A673 (cell line): ENCODE measurements around the gene FGF16.

Experiments
- EZH2 ChIP-seq: fragments of 200-600 bp; sonication (generic); IDR thresholded peaks from 2 replicates; pipeline ENCODE4 v1.6.1; 2017; ENCODE audit warnings: borderline replicate concordance, low read depth, mild to moderate bottlenecking, mixed read lengths, antibody characterized with exemption, low read length; ENCODE audit not compliant: poor library complexity, severe bottlenecking
- TF ChIP-seq, protein P1 (sequence below): fragments of 300-800, 200-600 bp; sonication (generic); conservative IDR thresholded peaks from 2 replicates; pipeline ENCODE4 v1.5.1; 2017; ENCODE audit warnings: low read depth, mild to moderate bottlenecking, antibody characterized with exemption, low read length, moderate library complexity, mixed read lengths

DNA sequence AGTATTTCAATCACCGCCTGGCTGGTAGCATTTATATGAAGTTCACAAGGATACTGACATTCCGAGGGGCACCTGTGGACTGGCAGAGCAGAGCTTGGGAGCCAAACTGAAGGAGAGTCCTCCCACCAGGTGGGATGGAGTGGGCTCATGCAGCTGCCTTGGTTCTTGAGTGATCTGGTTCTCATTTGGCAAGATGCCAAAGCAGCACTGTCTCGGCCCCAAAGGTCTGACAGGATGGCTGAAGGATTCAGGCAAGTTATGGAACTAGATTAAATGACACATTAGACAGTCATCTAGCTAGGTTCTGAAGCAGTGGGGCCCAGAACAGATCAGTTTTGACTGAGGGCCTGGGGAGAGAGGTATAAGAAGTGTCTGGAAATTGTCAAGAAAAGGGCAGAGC is 3.2 kb downstream of the FGF16 start:
- TF ChIP-seq, protein P1, sequence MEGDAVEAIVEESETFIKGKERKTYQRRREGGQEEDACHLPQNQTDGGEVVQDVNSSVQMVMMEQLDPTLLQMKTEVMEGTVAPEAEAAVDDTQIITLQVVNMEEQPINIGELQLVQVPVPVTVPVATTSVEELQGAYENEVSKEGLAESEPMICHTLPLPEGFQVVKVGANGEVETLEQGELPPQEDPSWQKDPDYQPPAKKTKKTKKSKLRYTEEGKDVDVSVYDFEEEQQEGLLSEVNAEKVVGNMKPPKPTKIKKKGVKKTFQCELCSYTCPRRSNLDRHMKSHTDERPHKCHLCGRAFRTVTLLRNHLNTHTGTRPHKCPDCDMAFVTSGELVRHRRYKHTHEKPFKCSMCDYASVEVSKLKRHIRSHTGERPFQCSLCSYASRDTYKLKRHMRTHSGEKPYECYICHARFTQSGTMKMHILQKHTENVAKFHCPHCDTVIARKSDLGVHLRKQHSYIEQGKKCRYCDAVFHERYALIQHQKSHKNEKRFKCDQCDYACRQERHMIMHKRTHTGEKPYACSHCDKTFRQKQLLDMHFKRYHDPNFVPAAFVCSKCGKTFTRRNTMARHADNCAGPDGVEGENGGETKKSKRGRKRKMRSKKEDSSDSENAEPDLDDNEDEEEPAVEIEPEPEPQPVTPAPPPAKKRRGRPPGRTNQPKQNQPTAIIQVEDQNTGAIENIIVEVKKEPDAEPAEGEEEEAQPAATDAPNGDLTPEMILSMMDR: no peak
- no peak for TF ChIP-seq EZH2
